HG03025 (cell line): ENCODE results near the gene SEMA3D.

Source experiments
- ATAC-seq: cut with Tn5 transposase; IDR thresholded peaks from one replicate; pipeline ENCODE4 v1.9.1; 2021; ENCODE audit warnings: mild to moderate bottlenecking, moderate library complexity; ENCODE audit not compliant: unreplicated experiment, low FRiP score

The SEMA3D gene

DNA sequence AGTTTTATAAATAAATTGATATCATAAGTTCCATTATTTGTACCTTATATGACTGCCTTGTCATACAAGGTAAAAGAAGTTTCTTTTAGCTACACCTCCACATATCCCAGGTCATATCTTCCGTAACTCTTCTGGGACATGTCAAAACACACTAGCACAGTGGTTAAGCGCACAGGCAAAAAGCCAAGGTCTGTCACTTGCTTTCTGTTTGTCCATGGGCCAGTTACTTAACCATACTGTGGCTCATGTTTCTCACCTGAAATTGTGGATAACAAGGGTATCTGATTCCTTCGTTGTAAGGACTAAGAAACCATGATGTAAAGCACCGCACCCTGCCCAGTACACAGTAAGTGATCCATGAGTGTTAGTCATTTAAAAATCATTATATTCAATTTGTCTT is 56.2 kb downstream of the SEMA3D start:
- no peak for ATAC-seq

DNA sequence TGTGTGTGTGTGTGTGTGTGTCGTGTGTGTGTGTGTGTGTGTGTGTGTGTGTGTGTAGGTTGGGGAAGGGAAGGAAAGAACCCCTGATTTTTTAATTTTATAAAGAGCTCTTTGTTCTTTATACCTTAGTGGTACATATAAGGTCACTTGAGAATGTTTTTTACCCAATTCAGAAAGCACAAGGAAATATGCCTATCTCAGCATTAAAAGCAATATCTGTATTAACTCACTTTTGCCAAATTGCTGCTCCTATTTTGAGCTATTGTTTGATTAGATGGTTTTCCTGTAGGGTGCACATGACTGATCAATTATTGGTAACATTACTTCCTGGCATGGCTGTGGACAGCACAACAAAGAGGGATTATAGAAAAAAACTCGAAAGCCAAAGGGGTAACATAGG is 60.5 kb downstream of the SEMA3D start:
- no peak for ATAC-seq

- no peak for ATAC-seq
Observed at GRCh38 chr7:85125651-85126131, 61.2 kb downstream of the SEMA3D start.

DNA sequence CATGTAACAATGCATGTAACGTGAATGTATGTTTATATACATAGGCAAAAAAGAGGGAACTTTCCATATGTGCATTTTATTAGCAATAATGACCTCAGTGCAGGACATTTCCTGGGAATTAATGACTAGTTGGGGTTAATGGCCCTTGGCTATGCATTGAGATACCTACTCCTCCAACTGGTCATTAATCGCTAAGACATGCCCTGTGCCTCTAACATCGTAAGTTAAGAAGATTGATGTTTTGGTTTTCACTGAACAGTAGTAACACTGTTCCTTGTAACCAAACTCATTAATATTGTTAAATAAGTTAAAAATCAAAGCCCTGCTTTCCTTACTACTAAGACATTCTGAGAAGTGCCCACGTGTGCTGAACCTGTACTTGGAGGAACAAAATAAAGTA is 61.7 kb downstream of the SEMA3D start:
- ATAC-seq, result no peak

DNA sequence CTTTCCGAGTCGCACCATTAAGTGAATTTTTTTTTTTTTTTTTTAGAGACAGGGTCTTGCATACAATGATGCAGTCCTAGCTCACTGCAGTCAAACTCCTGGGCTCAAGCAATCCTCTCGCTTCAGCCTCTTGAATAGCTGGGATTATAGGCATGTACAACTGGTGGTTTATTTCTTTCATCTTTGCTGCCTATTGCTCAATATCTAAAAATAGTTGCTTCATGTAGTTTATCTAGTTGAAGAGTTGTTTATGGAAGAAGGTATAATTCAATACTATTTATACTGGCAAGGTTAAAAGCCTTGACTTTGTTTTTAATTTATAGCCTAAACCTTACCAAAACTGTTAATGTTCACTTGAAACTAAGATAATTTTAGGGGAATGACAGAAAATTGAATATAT is 66.9 kb downstream of the SEMA3D start:
- ATAC-seq, result no peak

GRCh38 chr7:85115862-85116261 is 71.0 kb downstream of the SEMA3D start:
- no peak for ATAC-seq

- ATAC-seq, result no peak
Observed at GRCh38 chr7:85115006-85115405, 71.8 kb downstream of the SEMA3D start.

- no peak for ATAC-seq
Observed at GRCh38 chr7:85114342-85114741, 72.5 kb downstream of the SEMA3D start.

- no peak for ATAC-seq
Observed at GRCh38 chr7:85111761-85112160, 75.1 kb downstream of the SEMA3D start.

- ATAC-seq, result no peak
Observed at GRCh38 chr7:85106719-85107118, 80.1 kb downstream of the SEMA3D start.

GRCh38 chr7:85104432-85105205 is 82.2 kb downstream of the SEMA3D start:
- no peak for ATAC-seq

DNA sequence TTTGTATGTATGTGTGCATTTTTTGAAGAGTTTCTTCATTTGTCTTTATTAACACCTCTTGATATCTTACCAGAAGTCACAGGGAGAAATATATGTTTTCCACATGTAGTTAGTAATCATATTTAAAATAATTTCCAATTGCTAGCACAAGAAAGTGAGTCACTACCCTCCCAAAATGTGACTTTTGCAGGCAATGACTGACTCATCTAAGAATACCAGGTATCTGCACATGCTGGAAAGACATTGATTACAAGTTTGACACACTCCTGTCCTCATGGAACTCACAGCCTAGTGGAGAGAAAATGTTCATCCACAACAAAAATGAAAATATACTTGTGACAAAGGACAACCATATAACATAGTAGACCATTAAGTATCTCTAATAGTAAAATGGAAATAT is 82.9 kb downstream of the SEMA3D start:
- ATAC-seq, result no peak

GRCh38 chr7:85103357-85103756 is 83.5 kb downstream of the SEMA3D start:
- no peak for ATAC-seq

DNA sequence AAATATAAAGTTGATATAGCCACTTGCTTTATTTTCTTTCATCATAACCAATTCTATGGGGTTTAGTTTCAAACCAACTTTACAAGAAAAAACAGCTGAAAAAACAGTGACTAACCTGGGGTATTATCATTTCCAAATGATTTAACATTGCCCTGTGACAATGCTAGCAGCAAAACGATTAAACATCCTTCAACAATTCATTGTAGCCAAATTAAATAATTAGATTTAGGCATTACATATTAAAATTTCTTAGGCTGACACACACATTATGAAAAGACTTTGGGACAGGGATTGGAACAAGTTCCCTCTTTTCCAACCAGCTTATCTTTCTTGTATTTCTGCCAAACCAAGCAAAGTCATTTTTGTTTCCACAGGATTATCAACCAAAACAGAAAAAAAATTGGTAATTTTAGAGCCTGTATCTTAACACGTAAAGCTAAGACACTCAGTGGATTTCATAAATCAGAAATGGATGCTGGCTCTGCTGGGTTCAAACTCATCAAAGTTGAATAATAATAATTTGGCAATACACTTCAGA is 84.0 kb downstream of the SEMA3D start:
- ATAC-seq, result no peak

- no peak for ATAC-seq
Observed at GRCh38 chr7:85101347-85101746, 85.5 kb downstream of the SEMA3D start.

- ATAC-seq, result no peak
Observed at GRCh38 chr7:85097844-85098243, 89.0 kb downstream of the SEMA3D start.

DNA sequence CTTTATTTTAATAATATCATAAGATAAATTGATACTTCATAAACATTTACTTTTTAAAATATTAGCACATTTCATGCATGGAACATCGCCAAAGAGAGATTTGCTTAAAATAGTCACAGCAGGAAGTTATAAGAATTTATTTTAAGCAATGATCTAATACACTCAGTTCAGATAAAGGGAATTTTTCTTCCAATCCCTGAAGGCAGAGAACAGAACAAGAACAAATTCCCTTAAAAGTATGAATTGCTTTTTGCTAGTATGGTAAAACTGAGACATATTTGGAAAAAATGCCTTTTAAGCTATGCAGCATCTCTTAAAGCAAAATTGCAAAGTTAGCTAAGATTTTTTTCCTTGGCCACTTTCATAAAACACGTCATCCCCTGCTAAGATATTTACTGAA is 91.0 kb downstream of the SEMA3D start:
- ATAC-seq, result no peak

- no peak for ATAC-seq
Observed at GRCh38 chr7:85095366-85095765, 91.5 kb downstream of the SEMA3D start.

DNA sequence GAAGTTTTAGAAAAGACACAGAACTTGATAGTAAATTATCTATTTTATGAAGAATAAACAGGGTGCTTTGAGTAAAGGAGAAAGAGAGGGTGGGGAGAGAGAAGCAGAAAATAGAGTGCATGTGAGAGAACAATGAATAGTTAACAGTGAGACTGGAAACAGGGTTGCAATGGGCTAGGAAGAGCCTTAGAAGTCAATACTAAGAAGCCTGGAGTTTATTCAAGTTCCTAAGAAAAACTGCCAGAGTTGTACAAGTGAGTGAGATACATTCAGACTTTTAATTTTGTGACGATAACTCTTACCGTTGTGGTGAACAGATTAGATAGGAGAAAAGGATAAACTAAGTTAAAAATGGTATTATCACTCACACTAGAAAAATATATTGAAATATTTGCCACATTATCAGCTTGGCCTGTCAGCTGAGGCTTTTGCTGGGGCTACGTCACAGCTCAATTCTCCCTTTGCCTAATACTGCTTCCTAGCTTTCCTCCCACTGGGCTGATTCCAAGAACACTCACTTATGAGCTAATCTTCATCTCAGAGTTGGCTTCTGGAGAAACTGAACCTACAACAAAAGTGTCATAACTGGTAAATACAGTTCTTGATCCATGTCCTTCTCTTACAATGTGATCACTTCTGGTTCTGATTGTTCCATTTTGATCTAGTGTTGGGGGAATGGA is 92.7 kb downstream of the SEMA3D start:
- ATAC-seq, result no peak

GRCh38 chr7:85091565-85091928 is 95.3 kb downstream of the SEMA3D start:
- ATAC-seq, result no peak

GRCh38 chr7:85090919-85091564 is 95.8 kb downstream of the SEMA3D start:
- ATAC-seq, result no peak
